IMR-90 (cell line): ENCODE measurements around the gene BTF3L4. TPM values are rescaled to one million over a fixed set of nuclear protein-coding genes. Genes with fewer than 3 reads are reported as not detected.

ENCODE experiments used
- ATAC-seq: fragments of 200-7000 bp; cut with Tn5 transposase; 2 replicates; pipeline ENCODE4 v1.9.1; 2020; ENCODE audit warnings: low read depth, mild to moderate bottlenecking, moderate library complexity
- BruUV-seq: library from RNA; stranded (reverse); fragments of 400-500 nt; replicated peaks from 2 replicates; lab custom pipeline; 2021; lab: Mats Ljungman, UMichigan
- CTCF ChIA-PET: fragments of 300-600 bp; formaldehyde crosslinking; extraction: SDS; loops from one replicate; lab custom pipeline; 2021; ENCODE audit warnings: antibody characterized with exemption; lab: Yijun Ruan, JAX
- POLR2A ChIA-PET: fragments of 300-600 bp; sonication (Branson Sonifier 250); formaldehyde crosslinking; loops from one replicate; lab custom pipeline; 2022; ENCODE audit warnings: antibody characterized with exemption; ENCODE audit not compliant: unreplicated experiment; lab: Charles Lee
- DNase-seq: peaks from one replicate; pipeline ENCODE4 v3.0.0; 2013
- H2AFZ ChIP-seq: replicated peaks from 2 replicates; pipeline ENCODE3; 2013; ENCODE audit warnings: low read length, mild to moderate bottlenecking; ENCODE audit not compliant: poor library complexity
- H2AK5ac ChIP-seq: 2 replicates; pipeline ENCODE4 v1.6.1; 2013; ENCODE audit warnings: low read depth, low read length, inconsistent platforms
- H2AK9ac ChIP-seq: replicated peaks from 2 replicates; pipeline ENCODE3; 2013; ENCODE audit warnings: mild to moderate bottlenecking, low read depth, low read length, moderate library complexity; ENCODE audit not compliant: poor library complexity
- H2BK120ac ChIP-seq: 2 replicates; pipeline ENCODE4 v1.6.1; 2013; ENCODE audit warnings: low read depth, low read length, inconsistent platforms
- H2BK15ac ChIP-seq: 3 replicates; pipeline ENCODE4 v1.6.1; 2013; ENCODE audit warnings: low read depth, low read length, inconsistent platforms
- H2BK20ac ChIP-seq: 2 replicates; pipeline ENCODE4 v1.6.1; 2013; ENCODE audit warnings: low read depth, mild to moderate bottlenecking, inconsistent platforms, low read length, moderate library complexity
- H2BK5ac ChIP-seq: 2 replicates; pipeline ENCODE4 v1.6.1; 2013; ENCODE audit warnings: mild to moderate bottlenecking, low read depth, low read length, inconsistent platforms; ENCODE audit not compliant: poor library complexity, severe bottlenecking
- H3K14ac ChIP-seq: replicated peaks from 2 replicates; pipeline ENCODE4 v1.6.1; 2013; ENCODE audit warnings: low read depth, low read length, inconsistent platforms
- H3K18ac ChIP-seq: 2 replicates; pipeline ENCODE4 v1.6.1; 2013; ENCODE audit warnings: low read depth, low read length, control low read depth
- H3K23ac ChIP-seq: 2 replicates; pipeline ENCODE4 v1.6.1; 2013; ENCODE audit warnings: low read depth, low read length, inconsistent platforms
- H3K27ac ChIP-seq: 2 replicates; pipeline ENCODE4 v1.5.1; 2013; ENCODE audit warnings: mild to moderate bottlenecking, control low read depth, low read length; ENCODE audit not compliant: insufficient read depth
- H3K27me3 ChIP-seq: 2 replicates; pipeline ENCODE4 v1.6.1; 2013; ENCODE audit warnings: low read length; ENCODE audit not compliant: control insufficient read depth, insufficient read depth
- H3K36me3 ChIP-seq: 2 replicates; pipeline ENCODE4 v1.6.1; 2013; ENCODE audit warnings: low read length, mixed read lengths; ENCODE audit not compliant: control insufficient read depth, insufficient read depth
- H3K4ac ChIP-seq: 2 replicates; pipeline ENCODE4 v1.6.1; 2013; ENCODE audit warnings: low read depth, low read length, inconsistent platforms
- H3K4me1 ChIP-seq: 2 replicates; pipeline ENCODE4 v1.6.1; 2013; ENCODE audit warnings: low read length, mixed read lengths; ENCODE audit not compliant: control insufficient read depth, insufficient read depth
- H3K4me2 ChIP-seq: 2 replicates; pipeline ENCODE4 v1.6.1; 2013; ENCODE audit warnings: low read depth, mild to moderate bottlenecking, control low read depth, low read length, moderate library complexity
- H3K4me3 ChIP-seq: 2 replicates; pipeline ENCODE4 v1.5.1; 2013; ENCODE audit warnings: low read depth, mild to moderate bottlenecking, control low read depth, low read length, moderate library complexity; ENCODE audit not compliant: insufficient read depth
- H3K56ac ChIP-seq: 2 replicates; pipeline ENCODE4 v1.6.1; 2013; ENCODE audit warnings: low read length, inconsistent platforms; ENCODE audit not compliant: insufficient read depth; ENCODE audit errors: extremely low read depth
- H3K79me1 ChIP-seq, 2 experiments: 2 replicates each; pipeline ENCODE4 v1.6.1; 2013; ENCODE audit warnings: low read length in 2 of 2, inconsistent platforms in 1 of 2, low read depth in 1 of 2
- H3K9ac ChIP-seq: 2 replicates; pipeline ENCODE4 v1.6.1; 2013; ENCODE audit warnings: low read depth, low read length, control low read depth
- H3K9me1 ChIP-seq: 2 replicates; pipeline ENCODE4 v1.6.1; 2013; ENCODE audit warnings: low read length, inconsistent platforms; ENCODE audit not compliant: insufficient read depth
- H3K9me3 ChIP-seq: 2 replicates; pipeline ENCODE4 v1.6.1; 2013; ENCODE audit warnings: low read length; ENCODE audit not compliant: control insufficient read depth, insufficient read depth
- H4K20me1 ChIP-seq: 2 replicates; pipeline ENCODE4 v1.6.1; 2013; ENCODE audit warnings: low read length, inconsistent platforms; ENCODE audit not compliant: insufficient read depth
- H4K5ac ChIP-seq: 2 replicates; pipeline ENCODE4 v1.6.1; 2013; ENCODE audit warnings: mild to moderate bottlenecking, low read depth, low read length, control low read depth
- H4K8ac ChIP-seq, 2 experiments: 2 replicates each; pipeline ENCODE4 v1.6.1; 2013; ENCODE audit warnings: low read depth in 2 of 2, low read length in 2 of 2, control low read depth in 1 of 2, inconsistent platforms in 1 of 2
- H4K91ac ChIP-seq: 2 replicates; pipeline ENCODE4 v1.6.1; 2013; ENCODE audit warnings: low read depth, low read length, inconsistent platforms; ENCODE audit not compliant: insufficient read depth
- CHD1 ChIP-seq: IDR thresholded peaks from 2 replicates; pipeline ENCODE4 v1.6.1; 2012; ENCODE audit warnings: low read depth, low read length, improper control_type of control experiment
- FOS ChIP-seq: fragments of 150-350 bp; IDR thresholded peaks from 2 replicates; pipeline ENCODE4 v1.6.1; 2016; ENCODE audit warnings: low read depth, low read length
- MAFK ChIP-seq: IDR thresholded peaks from 2 replicates; pipeline ENCODE4 v1.6.1; 2012; ENCODE audit warnings: low read depth, low read length, improper control_type of control experiment
- MXI1 ChIP-seq: IDR thresholded peaks from 2 replicates; pipeline ENCODE4 v1.6.1; 2012; ENCODE audit warnings: low read depth, mild to moderate bottlenecking, low read length, moderate library complexity, borderline replicate concordance
- RAD21 ChIP-seq: IDR thresholded peaks from 2 replicates; pipeline ENCODE4 v1.6.1; 2012; ENCODE audit warnings: low read length, improper control_type of control experiment
- RCOR1 ChIP-seq: IDR thresholded peaks from 2 replicates; pipeline ENCODE4 v1.6.1; 2012; ENCODE audit warnings: mild to moderate bottlenecking, low read length, improper control_type of control experiment; ENCODE audit not compliant: insufficient replicate concordance
- SMC3 ChIP-seq: fragments of 150-350 bp; IDR thresholded peaks from 2 replicates; pipeline ENCODE4 v1.6.1; 2016; ENCODE audit warnings: low read depth, mild to moderate bottlenecking, antibody characterized with exemption, low read length, moderate library complexity
- WGBS, 2 experiments: methylation state at CpG; one replicate each; pipeline versions ENCODE4 v1.1.5 to v1.1.7; 2013; ENCODE audit warnings: missing lambda C conversion rate in 2 of 2; ENCODE audit not compliant: insufficient read length in 1 of 2; ENCODE audit errors: extremely low coverage in 2 of 2; 5-methylcytosine and 5-hydroxymethylcytosine counted together
- dilution Hi-C: fragments of 300-500 bp; cut with HindIII; formaldehyde crosslinking; loops from one replicate; pipeline ENCODE4 v1.14.3; 2018; ENCODE audit warnings: low sequenced_read_pairs; ENCODE audit not compliant: unreplicated experiment
- in situ Hi-C: fragments of 300-500 bp; cut with MboI; formaldehyde crosslinking; loops from 3 replicates; pipeline ENCODE4 v1.14.3; 2019; ENCODE audit warnings: low sequenced_read_pairs, inconsistent platforms, mixed read lengths
- intact Hi-C: fragments of 100-400 bp; cut with micrococcal nuclease; formaldehyde crosslinking; loops from 2 replicates; pipeline ENCODE4 v1.10.0; 2022
- polyA plus RNA-seq, 3 experiments: library from polyadenylated mRNA; depleted of rRNA; stranded (reverse); fragments of >200 nt; gene quantifications; 2 replicates each; pipeline ENCODE4 v1.2.3, GENCODE V29; 2012; ENCODE audit warnings: low replicate concordance in 1 of 3
- total RNA-seq: library from RNA; depleted of rRNA; stranded (reverse); fragments of >200 nt; gene quantifications from 2 replicates; pipeline ENCODE4 v1.2.3, GENCODE V29; 2012
- TF ChIP-seq, protein P1 (sequence below): fragments of 150-350 bp; IDR thresholded peaks from 2 replicates; pipeline ENCODE4 v1.6.1; 2016; ENCODE audit warnings: low read depth, mild to moderate bottlenecking, low read length, moderate library complexity, borderline replicate concordance

Gene BTF3L4
- total and polyA plus RNA-seq, 2 of the 4 experiments (the other 2 are of a cell fraction): 34.5 to 41.2 TPM

DNA sequence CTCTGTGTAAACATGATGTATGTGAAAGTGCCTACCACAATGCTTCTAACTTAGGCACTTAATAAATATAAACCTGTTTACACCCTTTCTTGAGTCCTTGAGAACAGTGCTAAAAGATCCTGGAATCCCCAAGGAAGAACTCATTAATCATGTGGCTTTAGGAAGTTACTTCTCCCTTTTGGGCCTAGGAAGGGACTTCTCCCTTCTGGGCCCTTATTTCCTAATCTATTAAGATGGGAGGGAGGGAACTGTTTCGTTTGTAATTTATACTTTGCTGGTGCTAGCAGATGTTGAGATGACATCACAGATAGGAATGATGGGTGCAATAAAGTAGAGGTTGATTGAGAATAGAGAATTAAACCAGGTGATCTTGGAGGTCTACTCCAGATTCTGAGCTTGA lies 1.2 kb downstream of the BTF3L4 start:
- peak overlapping the region; percentile 2; the same call in 1 of the 2 replicates for H3K4ac ChIP-seq
- no peak overlapping the region for H2BK120ac ChIP-seq
- CTCF ChIA-PET: no interaction called here
- BruUV-seq: TSS peak; percentile 54
- H3K23ac ChIP-seq: peak overlapping the region; percentile 75; the same call in 1 of the 2 replicates
- no peaks in the 10 kb centered on the region for H3K9me1 ChIP-seq
- DNase-seq: no peak
- no peak overlapping the region for H2AK9ac ChIP-seq
- H3K9me3 ChIP-seq: no peaks in the 10 kb centered on the region
- peak overlapping the region; percentile 78; the same call in 1 of the 3 replicates for H2BK15ac ChIP-seq
- peaks cover 30 to 62% of the 10 kb centered on the region in 2 experiments for H3K79me1 ChIP-seq
- in situ Hi-C loops: no loop called here
- peaks cover 15% of the 10 kb centered on the region for H3K36me3 ChIP-seq
- TF ChIP-seq MAFK: no peak
- TF ChIP-seq RAD21: no peak
- no peak for TF ChIP-seq CHD1
- no peak for TF ChIP-seq RCOR1
- TF ChIP-seq MXI1: no peak
- no peak for TF ChIP-seq FOS
- TF ChIP-seq, protein P1, sequence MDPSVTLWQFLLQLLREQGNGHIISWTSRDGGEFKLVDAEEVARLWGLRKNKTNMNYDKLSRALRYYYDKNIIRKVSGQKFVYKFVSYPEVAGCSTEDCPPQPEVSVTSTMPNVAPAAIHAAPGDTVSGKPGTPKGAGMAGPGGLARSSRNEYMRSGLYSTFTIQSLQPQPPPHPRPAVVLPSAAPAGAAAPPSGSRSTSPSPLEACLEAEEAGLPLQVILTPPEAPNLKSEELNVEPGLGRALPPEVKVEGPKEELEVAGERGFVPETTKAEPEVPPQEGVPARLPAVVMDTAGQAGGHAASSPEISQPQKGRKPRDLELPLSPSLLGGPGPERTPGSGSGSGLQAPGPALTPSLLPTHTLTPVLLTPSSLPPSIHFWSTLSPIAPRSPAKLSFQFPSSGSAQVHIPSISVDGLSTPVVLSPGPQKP: no peak
- no peak for TF ChIP-seq SMC3
- no peak overlapping the region for H4K5ac ChIP-seq
- no peak overlapping the region; the same call in 1 of the 2 replicates for H3K27ac ChIP-seq
- no peak overlapping the region for H2BK5ac ChIP-seq
- no CpG with 5 or more reads among the region's 1 CpG for WGBS, 2 experiments
- H3K4me1 ChIP-seq: peaks cover 4% of the 10 kb centered on the region; the same call in 1 of the 2 replicates
- H4K91ac ChIP-seq: no peak overlapping the region
- intact Hi-C loops: loop anchor here (2.0 kb wide), 2 partner anchors 54 to 160 kb away; no protein-coding TSS in a partner anchor
- H3K14ac ChIP-seq: no peak overlapping the region
- peaks cover 20% of the 10 kb centered on the region; the same call in 1 of the 2 replicates for H4K20me1 ChIP-seq
- peak overlapping the region; percentile 84 for H3K4me3 ChIP-seq
- no peak overlapping the region for H2AFZ ChIP-seq
- POLR2A ChIA-PET: no interaction called here
- H3K56ac ChIP-seq: peak overlapping the region; percentile 85; the same call in 1 of the 2 replicates
- ATAC-seq: no peak
- H3K18ac ChIP-seq: no peak overlapping the region
- H3K4me2 ChIP-seq: peak overlapping the region; percentile 86
- dilution Hi-C loops: no loop called here
- H3K9ac ChIP-seq: peak overlapping the region; percentile 85; the same call in 1 of the 2 replicates
- peak overlapping the region in 1 of 2 experiments; percentile 6; a peak in 1 of 4 replicates for H4K8ac ChIP-seq
- no peak overlapping the region for H2BK20ac ChIP-seq
- no peak overlapping the region; the same call in 1 of the 2 replicates for H2AK5ac ChIP-seq
- H3K27me3 ChIP-seq: no peaks in the 10 kb centered on the region
